ENCODE data around the gene AADACL4.
"Not testable (repeated sequence)": the region's sequence is repeated elsewhere in the genome, so short reads cannot be mapped to it uniquely, and the experiment has no call there.

AADACL4 gene

DNA sequence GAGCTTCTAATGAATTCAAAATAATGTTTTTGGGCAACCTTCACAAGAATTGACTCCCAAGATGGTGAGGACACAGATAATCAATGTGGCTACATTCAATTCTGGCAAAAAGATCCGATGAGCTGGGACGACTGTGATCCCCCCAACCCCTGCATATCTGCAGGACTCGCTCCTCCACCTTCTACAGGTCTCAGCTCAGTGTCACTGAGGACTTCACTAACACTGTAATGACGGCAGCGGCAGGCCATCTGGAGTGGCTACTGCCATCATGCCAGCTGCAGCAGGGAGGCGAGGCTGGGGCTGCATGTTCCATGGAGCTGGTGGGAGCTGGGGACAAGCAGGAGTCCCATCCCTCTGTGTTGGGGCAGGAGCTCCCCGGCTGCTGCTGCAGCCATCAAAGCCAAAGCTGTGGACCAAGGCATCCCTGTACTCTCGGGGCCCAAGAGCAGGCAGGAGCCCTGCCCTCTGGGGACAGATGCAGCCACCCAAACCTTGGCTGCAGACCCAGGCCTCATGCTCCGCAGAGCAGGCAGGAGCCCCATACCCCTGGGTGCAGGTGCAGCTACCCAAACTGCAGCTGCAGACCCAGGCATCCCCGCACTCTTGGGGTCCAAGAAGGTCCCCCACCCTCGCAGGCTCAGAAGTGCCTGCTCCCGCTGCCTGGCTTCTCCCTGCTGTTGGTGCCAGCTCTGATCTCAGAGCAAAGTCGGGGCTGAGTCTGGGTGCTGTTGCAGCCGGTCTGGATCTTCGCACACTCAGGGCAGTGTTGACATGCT lies 13.7 kb upstream of the AADACL4 start:
- no peak for DNase-seq

DNA sequence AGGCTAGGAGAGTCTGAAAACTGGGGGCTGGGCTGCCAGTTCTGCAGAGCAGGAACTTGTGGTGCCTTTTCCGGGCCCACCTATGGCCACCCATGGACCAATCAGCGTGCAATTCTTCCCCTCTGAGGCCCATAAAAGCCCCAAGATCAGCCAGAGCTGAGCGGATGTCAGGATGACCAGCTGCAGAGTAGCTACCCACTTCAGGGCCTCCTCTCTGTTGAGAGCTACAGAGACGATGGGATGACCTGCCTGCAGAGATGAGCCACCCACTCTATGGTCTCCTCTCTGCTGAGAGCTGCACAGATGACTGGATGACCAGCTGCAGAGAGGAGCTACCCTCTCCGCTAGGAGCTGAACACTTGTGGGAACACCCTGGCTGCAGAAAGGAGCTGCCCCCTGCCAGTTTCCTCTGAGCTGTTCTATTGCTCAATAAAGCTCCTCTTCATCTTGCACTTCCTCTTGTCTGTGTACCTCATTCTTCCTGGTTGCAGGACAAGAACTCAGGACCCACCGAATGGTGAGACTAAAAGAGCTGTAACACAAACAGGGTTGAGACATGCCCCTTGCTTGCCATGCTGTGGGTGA lies 12.8 kb upstream of the AADACL4 start:
- DNase-seq: no peak

DNA sequence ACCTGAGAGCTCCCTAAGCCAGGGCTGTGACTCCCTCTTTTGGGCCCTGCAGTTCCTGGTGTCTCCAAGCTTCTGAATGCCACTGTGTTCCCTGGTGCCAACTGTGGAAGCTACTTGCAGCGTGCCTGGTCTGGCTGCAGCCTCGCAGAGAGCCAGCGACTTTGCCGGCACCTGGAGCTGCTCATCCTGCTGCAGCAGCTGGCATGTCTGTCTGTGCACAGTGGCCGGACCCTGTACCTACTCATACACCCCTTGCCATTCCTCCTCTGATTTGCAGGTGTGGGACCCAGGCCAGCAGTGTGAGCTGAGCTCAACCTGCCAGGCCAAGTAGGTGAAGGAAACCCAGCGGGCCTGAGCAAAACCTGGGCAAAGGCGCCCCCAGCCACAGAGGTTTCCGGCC lies 12.3 kb upstream of the AADACL4 start:
- no peak for DNase-seq

DNA sequence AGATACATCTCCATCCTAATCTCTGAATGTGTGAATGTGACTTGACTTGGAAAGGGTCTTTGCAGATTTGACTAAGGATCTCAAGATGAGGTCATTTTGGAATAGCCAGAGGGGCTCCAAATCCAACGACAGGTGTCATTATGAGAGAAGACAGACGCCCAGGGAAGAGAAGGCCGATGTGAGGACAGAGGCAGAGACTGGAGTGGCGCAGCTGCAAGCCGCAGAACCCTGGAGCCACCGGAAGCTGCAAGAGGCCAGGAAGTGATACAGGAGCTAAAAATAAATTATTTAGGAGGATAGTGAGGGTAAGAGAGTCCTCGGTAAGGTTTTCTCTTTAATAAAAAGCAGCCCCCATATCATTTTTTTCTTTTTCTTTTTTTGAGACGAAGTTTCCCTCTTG lies 9.7 kb upstream of the AADACL4 start:
- DNase-seq: no peak

DNA sequence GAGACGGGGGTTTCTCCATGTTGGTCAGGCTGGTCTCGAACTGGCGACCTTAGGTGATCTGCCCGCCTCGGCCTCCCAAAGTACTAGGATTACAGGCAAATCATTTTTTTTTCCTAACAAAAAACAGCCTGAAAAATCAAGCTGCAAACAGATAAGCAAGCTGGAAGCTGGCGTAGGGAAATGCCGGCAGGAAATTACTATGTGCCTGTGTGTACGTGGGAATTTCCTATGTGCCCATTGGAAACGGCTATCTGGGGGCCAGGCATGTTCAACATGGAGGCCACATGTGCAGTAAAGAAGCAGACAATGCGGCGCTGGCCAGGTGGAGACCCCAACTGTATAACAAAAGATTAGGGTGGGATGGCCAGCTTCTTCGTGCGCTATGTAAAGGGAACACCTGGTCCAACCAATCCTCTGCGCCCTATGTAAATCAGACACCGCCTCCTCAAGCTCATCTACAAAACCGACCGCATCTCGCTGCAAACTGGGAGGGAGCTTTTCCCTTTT lies 9.1 kb upstream of the AADACL4 start:
- DNase-seq: no peak

DNA sequence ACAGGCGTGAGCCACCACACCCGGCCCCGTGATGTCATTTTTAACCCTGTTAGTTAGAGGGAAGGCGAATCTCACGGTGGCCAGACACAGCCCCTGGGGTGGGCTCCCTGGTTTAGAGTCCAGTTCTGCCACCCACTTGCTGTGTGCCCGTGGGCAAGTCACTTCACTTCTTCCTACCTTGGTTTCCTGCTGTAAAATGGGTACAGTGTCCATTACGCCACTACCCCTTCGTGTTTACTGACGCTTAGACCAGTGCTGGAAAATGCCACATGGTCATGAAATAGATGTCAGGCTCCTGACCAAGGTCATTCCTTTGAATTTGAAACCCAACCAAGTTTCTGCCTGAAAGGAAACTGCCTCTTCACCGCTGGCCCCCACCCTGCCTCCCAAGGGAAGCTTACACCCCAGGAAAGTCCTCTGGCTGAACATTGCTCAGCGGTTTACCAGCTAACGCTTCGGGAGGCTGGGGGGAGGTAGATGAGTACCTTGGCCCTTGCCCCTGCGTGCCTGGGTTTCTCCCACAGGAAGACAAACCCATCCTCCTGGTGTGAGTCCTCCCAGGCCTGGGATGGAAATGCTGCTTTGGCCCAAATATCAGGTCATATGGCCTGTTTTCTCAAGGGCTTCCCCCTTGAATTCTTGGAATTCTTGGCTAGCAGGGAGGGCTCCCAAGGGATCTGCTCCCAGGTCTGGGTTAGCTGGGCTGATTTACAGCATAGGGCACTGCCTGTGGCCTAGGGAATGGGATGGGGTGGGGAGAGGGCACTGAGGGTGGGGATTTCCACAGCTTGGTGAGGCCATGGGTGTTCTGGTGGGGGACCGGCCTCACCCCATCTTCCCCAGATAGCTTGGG lies 7.6 kb upstream of the AADACL4 start:
- no peak for DNase-seq

DNA sequence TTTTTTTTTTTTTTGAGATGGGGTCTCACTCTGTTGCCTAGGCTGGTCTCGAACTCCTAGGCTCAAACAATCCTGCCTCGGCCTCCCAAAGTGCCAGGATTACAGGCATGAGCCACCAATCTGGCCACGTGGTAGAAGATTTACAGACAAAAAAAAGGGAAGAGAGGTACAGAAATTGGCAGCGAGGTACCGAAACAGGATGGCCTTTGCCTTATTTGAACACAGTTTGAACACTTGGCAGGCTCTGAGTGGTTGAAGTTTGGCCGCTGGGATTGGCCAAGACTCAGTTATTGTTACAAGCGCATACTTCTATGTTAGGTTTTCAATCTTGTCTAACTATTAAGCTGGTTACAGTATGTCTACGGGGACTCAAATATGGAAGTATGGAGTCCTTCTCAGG lies 6.2 kb upstream of the AADACL4 start:
- DNase-seq: no peak

DNA sequence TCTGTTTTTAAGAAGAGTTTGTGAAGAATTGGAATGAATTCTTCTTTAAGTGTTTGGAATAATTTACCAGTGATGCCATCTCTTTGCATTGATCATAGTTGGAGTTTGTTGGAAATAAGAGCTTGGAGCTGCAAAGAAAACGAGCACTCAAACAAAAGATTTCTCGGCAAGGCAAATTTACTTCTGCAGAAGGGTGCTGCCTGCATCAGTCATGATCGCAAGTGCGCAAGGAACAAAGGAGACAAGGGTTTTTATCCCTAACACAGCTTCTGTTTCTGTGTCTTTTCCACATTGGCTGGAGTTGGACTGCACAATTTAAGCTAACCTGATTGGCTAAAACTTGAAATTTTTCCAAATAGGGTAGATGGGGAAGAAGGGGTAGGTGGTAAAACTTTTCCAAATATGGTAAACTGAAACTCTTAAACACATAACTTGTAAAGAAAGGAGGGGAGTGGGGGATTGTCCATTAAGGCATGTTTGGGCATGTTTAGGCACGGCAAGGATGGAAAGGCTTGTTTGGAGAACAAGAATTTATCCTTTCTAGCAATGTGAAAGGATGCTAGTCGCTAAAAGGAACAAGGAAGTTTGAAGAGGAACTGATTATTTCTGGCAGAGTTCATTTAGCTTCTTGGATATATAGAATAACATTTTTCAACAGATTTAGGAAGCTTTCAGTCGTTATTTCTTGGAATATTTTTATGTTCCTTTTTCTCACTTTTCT lies 3.5 kb upstream of the AADACL4 start:
- no peak for DNase-seq

DNA sequence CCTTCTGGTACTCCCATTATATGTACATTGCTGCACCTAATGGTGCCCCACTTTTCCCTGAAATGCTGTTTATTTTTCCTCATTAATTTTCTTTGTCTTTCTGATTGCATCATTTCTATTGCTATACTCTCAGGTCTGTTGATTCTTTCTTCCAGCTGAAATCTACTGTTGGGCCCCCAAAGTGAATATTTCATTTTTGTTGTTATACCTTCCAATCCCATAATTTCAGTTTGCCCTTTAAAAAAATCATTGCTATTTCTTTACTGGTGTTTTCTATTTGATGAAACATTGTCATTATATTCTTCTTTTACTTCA lies 3.0 kb upstream of the AADACL4 start:
- DNase-seq: no peak

DNA sequence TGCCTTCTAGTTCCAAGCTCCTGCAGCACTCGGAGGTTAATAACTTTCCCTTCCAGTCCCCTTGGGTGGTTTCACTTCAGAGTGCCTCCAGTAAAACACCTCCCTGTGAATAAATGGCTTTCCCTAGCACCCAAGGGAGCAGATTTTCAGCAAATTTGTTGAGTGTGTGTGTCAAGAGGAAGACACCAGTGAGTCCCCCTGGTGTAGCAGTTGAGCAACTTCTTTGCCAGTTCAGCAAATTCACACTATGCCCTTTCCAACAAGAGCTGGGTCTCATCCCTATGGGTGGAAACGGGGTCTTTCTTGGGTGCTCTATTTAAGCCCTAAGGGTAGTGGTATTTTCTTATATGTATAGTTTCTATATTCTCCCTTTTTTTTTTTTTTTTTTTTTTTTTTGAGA lies 806 bp upstream of the AADACL4 start:
- DNase-seq: no peak

DNA sequence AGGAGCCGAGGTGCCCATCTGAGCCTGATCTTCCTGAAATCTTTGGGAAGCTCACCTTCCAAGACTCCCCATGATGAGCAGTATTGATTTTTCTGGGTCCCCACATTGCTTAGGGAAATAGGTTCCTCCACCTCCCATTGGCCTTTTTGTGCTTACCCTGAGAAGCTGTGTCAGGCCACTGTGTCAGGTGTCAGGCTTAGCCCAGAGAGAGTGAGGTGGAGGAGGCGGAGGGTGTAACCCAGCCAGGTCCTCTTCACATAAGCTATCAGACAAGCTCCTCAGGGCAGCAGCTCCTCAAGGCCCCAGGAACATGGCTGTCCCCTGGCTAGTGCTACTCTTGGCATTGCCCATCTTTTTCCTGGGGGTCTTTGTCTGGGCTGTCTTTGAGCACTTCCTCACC lies 352 bp downstream of the AADACL4 start:
- DNase-seq: no peak

DNA sequence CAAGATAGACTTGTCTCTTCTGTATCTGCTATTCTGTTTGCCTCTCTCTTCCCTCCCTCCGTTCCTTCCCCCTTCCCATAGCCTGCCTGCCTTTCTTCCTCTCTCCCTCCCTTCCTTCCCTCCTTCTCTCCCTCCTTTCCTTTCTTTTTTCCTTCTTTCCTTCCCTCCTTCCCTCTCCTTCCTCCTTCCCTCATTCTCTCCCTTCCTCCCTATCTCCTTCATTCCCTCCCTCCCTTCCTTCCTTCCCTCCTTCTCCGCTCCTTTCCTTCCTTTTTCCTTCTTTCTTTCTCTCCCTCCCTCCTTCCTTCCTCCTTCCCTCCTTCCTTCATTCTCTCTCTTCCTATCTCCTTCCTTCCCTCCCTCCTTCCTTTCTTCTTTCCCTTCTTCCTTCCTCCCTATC lies 944 bp downstream of the AADACL4 start:
- DNase-seq: no peak

DNA sequence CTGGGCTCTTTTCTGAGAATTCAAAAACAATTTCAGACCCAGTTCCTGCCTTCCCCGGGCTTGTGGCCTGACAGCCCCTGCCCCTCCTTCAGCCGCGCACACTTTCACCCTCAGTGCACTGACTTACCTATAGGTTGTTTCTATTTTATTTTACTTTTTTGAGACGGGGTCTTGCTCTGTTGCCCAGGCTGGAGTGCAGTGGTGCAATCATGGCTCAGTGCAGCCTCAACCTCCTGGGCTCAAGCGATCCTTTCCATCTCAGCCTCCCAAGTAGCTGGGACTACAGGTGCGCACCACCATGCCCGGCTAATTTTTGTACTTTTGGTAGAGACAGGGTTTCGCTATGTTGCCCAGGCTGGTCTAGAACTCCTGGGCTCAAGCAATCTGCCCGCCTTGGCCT lies 1.5 kb downstream of the AADACL4 start:
- DNase-seq: not testable (repeated sequence)

DNA sequence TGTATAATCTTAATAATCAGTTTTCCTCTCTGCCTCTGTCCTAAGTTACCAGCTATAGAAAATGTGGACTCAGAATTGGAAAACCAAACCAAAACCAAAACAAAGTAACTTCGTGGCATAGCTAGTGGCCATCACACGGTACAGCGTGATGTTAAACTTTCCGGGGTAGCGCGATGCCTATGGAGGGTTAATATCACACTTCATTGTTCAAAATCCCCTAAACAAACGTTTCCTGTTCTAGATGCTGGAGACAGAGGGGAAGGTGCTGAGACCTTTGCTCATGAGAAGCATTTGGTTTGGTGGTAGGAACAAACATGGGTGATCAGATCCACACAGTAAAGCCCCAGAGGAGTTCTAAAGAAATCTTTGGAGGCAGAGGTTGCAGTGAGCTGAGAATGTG lies 4.9 kb downstream of the AADACL4 start:
- no peak for DNase-seq

DNA sequence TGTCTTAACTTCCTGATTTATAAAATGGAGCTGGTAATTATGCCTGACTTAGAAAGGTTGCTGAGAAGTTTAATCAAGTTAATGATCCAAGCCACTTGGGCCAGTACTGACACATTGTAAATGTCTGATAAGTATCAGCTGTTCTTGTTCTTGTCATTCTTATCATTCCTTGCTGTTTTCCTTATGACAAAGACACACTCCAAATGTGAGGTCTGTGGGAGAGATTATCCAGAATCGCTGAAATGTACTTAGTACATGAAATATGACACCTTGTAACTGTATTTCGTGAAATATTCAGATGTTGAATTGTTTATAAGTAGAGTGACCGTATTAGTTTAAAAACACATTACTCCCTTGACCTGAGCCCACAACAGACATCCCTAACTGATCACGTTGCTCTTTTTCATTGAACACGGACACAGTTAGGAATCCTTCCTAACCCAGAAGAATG lies 6.1 kb downstream of the AADACL4 start:
- no peak for DNase-seq

DNA sequence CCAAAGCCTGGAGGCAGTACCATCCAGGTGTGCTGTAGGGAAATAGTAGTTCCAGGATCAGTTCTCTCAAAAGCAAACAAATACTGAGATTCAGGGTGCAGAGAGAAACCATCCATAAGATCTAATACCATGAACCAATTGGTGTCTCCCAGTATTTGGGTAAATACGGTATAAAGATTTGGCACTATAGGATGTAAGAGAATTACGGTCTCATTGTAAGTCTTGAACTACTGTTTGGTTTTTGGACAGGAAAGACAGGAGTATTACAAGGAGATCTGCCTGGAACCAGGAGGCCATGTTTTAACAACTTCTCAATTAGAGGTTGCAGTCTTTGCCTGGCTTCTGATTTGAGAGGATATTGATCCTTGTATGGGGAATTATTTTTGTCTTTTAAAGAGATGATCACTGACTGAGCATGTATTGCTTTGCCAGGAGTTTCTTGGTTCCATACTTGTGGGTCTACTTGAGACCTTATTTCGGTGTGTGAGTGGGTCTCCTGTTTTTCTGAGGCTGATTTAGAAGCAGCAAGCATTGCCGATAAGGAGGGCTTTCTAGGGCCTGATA lies 10.2 kb downstream of the AADACL4 start:
- no peak for DNase-seq

DNA sequence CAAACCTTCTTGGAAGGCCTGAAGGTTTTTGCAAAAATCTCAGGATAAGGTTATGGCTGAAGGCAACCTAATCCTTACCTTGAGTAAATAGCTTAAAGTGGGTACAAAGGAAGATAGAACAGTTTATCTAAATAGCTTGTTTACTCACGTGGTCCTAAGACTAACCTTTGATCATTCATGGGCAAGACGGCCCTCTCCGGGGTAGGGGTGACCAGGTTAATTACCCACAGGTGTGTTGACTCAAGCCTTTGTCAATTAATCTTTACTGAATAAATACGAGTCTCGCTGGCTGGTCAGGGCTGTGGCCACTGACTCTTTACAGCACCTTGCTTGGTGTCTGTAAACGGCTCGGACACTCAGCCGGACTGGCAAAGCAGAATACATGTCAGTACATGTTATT lies 10.8 kb downstream of the AADACL4 start:
- no peak for DNase-seq

DNA sequence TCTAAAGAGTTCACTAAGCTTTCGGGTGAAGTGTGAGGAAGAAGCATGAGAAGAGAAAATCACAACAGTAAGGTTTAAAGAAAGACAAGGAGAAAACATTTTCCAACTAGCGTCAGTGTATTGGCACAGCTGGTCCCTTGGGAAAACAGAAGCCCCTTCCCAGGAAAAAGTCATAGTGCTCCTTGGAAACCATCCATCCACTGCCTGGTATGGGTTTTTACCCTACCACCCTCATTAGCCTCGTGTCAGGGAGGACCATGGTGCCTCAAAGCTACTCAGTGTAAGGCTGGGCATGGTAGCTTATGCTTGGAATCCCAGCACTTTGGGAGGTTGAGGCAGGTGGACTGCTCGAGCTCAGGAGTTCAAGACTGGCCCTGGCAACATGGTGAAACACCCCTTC lies 12.7 kb downstream of the AADACL4 start:
- no peak for DNase-seq

DNA sequence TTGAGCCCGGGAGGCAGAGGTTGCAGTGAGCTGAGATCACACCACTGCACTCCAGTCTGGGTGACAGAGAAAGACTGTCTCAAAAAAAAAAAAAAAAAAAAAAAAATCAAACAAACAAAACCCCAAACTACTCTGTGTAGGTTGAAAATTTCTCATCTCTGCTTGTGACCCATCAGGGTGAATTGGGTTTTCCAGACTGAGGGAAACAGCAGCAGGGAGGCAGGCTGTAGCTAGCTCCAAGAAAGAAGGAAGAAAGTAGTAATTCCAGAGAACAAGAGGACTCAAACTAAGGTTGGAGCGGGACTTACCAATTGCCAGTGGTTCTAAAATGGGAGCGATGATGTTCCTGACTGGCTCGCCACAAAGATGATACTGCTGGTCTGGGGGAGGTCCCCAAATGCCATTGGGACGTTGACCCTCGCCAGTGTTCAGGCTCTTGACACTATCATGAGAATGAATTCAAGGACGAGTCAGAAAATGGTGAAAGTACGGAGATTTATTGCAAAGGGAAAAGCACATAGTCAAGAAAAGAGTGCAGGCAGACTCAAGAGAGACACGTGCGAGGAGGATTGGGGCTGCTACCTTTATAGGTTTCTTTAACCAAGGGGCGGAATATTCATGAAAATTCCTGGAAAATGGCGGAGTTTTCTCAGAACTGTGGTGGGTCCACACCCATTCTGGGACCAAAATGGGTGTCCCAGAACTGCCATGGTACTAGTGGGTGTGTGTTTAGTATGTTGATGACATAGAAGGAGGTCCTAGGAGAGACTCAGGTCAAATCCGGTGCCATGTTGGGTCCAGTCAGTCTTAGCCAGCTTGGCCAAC lies 13.4 kb downstream of the AADACL4 start:
- DNase-seq: no peak

DNA sequence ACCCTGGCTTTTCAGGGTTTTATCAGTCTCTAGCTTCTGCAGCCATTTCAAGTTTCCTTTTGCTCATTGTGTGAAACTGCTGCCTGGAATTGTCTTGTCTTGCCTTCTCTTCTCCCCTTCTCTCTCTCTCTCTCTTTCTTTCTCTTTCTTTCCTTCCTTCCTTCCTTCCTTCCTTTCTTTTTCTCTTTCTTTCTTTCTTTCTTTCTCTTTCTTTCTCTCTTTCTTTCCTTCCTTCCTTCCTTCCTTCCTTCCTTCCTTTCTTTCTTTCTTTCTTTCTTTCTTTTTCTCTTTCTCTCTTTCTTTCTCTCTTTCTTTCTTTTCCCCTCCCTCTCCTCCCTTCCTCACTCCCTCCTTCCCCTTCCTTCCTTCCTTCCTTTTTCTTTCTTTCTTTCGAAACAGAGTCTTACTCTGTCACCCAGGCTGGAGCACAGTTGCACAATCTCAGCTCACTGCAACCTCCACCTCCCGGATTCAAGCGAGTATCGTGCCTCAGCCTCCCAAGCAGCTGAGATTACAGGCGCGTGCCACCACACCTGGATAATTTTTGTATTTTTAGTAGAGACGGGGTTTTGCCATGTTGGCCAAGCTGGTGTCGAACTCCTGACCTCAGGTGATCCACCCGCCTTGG lies 14.1 kb downstream of the AADACL4 start:
- not testable (repeated sequence) for DNase-seq

Data from activated gamma-delta T cell (primary cell).